OCI-M2 (cell line): ENCODE measurements around the gene TBC1D22A.

ENCODE experiments used
- DNase-seq: peaks from one replicate; lab custom pipeline; 2025; ENCODE audit not compliant: unreplicated experiment; lab: John Stamatoyannopoulos, UW

TBC1D22A gene

DNA sequence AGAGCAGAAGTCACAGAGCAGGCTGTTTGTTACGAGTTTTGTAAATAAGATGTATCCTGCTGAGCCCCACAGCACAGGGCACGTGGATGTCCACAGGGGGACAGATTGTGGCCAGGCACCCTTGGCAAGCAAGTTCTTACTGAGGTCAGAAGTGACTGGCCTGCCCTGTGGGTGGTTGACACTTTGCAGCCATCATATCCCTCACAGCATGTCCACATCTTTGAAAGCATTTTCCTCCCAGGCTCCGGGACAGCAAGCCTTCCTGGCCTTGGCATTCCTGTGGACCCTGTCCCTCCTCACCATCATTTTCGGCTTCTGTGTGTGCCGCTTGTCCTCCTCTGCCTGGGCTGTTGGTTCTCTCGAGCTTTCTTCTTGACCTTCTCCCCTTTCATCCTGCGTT, 189.5 kb downstream of the TBC1D22A start:
- DNase-seq, result no peak

DNA sequence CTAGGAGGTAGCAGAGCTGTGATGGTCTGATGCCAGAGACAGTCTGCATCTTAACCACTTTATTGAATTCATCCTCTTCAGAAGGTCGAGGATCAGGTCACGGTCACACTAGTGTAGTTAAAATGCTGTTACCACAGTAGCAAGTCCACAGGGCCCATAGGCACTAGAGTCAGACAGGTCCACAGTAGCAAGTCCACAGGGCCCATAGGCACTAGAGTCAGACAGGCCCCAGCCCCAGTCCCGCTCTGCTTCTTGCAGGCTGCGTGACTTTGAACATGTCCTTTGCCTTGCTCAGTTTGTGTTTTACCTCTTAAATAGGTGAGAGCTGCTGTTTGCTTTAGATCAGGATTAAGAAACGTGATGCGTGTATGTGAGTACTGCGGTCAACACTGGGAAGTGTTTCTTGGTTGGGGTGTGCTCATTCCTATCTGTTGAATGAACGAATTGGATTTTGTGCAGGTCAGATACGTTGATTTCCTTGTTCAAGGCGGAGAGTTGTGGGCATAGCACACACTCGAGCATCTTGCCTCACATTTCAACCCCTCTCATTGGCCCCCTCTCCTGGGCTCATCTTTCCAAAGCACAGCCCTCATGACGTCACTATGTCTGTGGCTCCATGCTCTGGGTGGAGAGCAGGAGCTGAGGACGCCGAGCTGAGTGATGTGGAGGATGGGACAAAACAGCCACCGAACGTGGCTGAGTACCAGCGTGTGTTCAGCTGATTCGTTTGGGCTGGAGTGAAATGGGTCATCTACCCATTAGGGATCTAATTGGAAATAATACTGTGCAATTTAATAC, 191.7 kb downstream of the TBC1D22A start:
- no peak for DNase-seq

DNA sequence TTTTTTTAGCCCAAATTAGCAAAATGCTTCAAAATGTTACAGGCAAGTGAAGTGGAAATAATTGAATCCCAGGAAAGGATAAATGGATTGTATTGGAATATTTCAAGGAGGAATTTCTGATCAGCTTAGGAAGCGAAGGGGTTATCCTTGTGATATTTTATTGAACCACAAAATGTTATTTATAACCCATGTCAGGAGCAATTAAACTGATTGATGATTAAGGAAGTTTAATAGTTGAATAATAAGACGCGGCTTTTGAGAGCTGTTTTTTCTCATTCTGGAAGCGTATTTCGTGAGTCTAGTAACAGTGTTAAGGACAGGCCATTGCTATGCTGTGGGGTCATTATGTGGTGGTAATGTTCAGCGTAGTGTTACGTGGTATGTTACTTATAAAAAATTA, 192.3 kb downstream of the TBC1D22A start:
- DNase-seq, result no peak

DNA sequence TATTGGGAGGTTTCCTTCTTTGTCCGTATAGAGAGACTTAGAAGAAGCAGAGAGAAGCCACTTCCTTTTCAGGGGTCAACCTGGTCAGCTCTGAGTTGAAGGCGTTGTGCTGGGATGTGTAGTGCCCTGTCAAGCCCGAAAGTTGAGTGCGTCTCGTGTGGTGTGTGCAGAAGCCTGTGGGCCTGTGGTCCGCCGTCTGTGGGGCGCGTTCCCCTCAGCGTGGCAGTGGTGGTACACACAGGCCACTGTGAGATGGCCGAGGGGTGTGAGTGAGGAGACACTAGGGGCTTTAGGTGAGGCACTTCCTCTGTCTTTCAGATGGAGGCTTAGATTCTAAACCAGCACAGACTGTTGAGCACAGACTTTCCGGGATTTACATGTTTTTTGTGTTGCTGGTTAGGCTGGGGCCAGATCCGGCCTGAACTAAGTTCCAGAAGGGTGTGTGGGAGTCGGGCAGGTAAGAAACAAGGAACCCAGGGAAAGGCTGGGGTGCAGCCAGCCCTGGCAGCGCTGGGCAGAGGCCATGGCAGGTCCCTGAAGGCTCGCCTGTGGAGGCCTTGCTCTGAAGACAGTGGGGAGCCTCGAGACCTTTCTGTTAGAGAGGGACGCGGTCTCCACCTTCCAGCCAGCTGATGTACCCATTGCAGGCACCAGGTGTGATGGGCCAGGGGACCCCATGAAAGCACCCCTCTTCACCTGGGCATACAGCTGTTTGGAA, 194.2 kb downstream of the TBC1D22A start:
- DNase-seq, result no peak

GRCh38 chr22:46957521-46957920, 195.1 kb downstream of the TBC1D22A start:
- DNase-seq, result no peak

DNA sequence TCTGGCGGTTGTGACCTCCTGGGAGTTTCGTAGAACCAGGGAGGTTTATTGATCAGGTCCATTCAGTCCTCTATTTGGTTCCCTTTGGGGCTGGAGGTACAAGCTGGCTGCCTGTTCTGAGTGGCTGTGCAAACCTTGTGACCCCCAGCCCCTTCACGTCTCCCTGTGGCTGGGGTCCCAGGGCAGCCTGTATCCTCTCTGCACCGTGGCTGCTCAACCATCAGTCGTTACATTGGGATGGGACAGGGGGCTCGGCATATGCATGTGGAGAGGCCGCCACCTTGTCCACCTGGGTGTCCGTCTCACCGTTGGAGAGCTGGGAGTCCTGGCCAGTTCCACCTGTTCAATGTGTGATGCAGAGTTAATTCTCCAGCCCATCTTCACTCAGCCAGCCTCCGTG, 195.7 kb downstream of the TBC1D22A start:
- no peak for DNase-seq

- DNase-seq, result no peak
Measured at GRCh38 chr22:46958658-46959057, 196.2 kb downstream of the TBC1D22A start.

DNA sequence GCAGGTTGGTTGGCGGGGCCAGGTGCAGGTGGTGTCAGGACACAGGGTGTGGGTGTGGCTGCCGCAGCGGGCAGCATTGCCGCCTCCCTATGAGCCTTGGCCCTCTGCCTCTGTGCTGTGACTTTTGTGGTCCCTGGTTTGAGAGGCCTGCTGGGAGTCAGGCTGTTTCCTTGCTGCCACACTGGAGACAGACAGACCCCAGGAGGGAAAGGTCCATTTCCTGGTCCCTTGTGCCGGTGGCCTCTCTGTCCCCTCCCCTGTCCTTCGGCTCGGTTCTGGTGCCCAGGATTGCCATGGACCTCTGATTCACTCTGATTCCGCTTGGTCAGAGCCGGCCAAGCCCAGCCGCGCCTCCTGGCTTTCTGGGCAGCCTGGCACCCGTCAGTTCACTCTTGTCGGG, 196.9 kb downstream of the TBC1D22A start:
- no peak for DNase-seq

GRCh38 chr22:46961591-46962295, 199.3 kb downstream of the TBC1D22A start:
- DNase-seq, result no peak

DNA sequence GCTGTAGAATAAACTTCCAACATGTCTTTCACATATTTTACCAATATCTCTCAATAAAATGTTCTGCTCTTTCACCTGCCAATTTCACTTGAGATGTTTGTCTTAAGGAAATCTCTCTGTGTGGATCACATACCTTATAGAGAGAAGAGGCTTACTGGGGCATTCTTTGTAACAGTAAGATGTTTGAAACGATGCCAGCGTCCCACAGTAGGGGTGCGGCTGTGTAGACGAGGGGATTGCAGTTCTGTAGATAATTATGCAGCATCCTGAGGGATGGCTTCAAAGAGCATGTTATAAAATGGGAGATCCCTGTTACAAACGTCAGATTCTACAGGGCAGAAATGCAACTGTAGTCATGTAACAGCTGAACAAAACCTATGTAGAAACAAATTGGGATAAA, 200.0 kb downstream of the TBC1D22A start:
- DNase-seq, result no peak

DNA sequence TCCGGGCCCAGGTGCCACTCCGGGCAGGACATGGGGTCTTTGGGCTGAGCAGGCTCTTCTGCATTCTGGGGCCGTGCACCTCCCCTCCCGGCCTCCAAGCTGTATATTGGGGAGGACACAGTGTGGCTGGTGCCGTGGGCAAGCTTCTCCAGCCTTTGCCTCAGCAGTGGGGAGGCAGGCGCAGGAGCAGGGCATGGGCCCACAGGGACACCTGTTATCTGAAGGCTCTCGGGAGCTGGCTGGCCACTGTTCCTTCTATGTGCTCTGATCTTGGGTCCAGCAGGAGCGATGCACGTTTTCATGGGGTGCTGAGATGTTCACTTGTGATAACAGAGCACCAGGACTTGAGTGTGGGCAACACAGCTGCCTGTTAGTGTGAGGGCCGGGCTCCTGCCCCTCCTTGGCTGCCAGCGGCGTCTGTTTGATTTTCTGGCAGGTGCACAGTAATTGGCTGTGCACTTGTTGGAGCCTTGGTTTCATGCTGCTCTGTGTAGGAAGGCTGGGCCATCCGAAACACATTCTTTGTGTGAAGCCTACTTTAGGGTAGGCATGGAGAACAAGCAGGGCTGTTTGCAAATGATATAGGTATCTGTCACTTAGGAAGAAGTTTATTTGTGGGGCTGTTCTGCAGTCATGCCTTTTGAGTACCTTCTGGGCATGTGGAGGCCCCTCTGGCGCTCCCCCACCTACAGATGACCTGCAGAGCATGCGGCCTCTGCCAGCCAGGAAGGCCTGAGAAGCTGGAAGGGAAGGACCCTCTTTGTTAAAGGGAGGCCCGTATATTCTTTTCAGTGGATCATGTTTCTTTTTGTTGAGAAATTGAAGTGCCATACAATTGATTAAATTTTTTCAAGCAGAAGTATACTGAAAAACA, 201.5 kb downstream of the TBC1D22A start:
- DNase-seq, result no peak

GRCh38 chr22:46964773-46965550, 202.5 kb downstream of the TBC1D22A start:
- no peak for DNase-seq

DNA sequence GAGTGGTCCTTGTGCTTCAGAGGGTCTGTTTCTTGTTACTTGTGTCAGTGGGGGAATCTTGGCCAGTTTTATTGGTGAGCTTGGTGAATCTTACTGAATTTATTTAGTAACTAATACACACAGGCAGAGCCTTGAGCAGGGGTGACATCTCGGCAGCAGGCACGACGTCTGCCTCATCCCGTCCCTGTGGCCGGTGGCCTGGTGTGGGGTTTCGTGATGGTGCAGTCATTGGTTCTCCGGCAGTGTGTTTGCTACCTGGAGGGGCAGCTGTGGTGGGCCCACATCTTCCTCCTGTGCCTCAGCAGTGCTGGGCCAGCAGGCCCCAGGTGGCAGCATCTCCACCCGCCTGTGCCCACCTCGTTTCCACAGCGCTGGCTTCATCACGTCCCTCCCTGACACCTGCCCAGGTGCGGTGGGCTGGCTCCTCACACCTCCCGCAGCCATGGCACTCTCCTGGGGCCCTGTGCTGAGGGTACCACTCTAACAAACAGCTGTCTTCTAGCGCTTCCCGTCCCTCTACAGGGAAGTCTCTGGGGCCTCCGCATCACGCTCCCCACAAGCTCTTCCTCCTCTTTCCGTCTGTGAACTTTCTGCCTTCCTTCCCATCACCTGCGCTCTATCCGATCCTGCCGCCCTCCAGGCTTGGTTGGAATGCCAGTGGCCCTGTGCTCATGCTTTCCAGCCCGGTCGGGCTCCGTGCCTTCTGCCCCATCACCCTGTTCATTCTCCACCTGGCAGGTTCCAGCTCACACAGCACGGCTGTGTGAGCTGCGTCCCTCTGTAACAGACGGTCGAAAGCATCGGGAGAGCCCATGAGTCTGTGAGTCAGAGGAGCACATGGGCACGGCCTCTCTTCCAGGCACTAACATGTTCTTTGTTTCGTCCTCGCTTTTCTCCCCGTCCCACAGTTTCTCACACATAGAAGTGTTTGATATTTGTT, 203.4 kb downstream of the TBC1D22A start:
- no peak for DNase-seq

DNA sequence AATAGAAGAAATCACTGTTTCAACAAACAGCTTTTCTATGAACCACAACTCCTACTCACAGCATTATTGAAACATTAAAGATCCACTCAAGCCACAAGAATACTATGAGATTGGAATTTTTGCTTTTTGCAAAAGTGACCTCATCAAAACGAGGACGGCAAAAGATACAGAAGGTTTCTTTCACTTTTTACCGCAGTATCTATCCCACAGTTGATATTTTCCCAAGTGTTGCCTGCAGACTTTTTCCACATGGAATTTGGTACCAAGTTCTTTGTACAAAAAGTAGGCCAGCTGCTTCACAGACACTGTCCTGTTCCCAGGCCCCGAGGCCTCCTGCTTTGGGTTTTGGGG, 204.0 kb downstream of the TBC1D22A start:
- DNase-seq, result no peak

- no peak for DNase-seq
Measured at GRCh38 chr22:46966846-46967245, 204.4 kb downstream of the TBC1D22A start.

DNA sequence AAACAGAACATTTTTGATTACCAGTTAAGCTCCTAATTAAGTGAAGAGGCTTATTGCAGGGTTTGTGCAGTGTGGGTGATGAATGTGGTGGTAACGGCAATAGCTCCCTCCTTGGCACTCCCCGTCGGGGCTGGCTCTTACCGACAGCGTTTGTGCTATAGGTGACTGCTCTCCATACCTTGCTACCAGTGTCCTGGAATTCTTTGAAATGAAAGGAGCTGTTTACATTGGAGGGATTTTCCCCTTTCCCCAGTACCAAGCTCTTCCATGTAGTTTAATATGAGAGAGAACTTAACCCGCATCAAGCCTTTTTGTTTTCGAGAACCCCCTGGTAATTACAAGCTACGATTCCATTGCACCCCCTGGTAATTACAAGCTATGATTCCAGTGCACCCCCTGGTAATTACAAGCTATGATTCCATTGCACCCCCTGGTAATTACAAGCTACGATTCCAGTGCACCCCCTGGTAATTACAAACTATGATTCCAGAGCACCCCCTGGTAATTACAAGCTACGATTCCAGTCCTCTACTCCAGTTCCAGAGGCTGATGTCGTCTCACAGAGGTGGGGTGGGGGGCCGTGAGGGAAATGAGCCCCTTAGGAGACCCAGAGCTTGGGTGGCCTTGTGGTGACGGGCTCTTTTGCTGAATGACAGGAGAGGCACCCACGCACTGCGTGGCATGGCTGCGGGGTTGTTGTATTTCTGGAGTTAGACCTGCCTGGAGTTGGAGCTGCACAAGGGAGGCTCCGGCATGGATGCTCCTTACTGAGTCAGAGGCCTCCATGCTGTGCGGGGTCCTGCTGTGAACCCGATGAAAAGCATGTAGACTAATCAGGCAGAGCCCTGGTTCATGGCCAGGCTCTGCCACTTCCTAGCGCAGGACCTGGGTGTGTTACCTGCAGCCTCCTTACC, 205.3 kb downstream of the TBC1D22A start:
- no peak for DNase-seq

GRCh38 chr22:46968359-46968740, 205.9 kb downstream of the TBC1D22A start:
- no peak for DNase-seq

DNA sequence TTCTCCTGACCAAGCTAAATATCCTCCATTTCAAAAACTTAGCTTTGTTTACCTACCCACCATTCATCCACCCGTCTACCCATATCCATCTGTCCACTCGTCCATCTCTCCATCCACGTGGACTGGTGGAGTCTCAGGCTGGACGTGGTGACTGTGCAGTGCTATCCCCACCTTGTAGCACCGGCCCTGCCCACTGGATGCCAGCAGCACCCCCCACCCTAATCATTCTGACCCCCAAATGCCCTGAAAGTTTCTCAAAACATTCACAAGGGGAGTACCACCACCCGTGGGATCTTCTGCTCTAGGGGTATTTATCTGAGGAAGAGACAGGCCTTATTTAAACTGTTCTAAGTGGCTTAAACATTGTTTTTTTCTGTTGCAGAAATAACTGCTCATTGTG, 206.4 kb downstream of the TBC1D22A start:
- DNase-seq, result no peak
